Epithelial cell of esophagus (primary cell): ENCODE data around the gene RNF217.

Source experiments
- DNase-seq: peaks from one replicate; pipeline ENCODE4 v3.0.0; 2010; ENCODE audit warnings: low read depth
- H3K4me3 ChIP-seq: 2 replicates; pipeline ENCODE4 v1.5.1; 2011; ENCODE audit warnings: mild to moderate bottlenecking, low read length, control low read depth
- CTCF ChIP-seq: IDR thresholded peaks from 2 replicates; pipeline ENCODE4 v1.5.1; 2011; ENCODE audit warnings: low read depth, mild to moderate bottlenecking, low read length, control low read depth, inconsistent platforms; ENCODE audit not compliant: insufficient read depth; ENCODE audit errors: missing control alignments

RNF217 gene

DNA sequence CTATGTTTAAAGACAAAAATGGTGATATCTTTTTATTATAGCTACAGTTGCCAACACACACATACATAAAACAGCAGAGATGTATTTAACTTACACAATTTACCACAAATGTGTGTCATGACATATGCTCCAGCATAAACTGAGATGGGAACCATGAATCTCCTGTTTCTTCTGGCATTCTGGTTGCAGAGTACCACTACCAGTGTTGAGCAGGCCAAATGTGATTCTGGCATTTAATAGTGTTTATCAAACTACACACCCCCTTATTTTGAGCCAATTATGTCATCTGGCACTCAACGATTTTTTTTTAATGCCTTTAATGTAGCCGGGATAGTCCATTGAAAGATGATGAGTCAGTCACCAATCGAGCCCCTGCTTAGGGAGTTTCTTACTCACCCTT is 132.3 kb downstream of the RNF217 start:
- DNase-seq = peak; percentile 58
- H3K4me3 ChIP-seq = no peak overlapping the region
- TF ChIP-seq CTCF = no peak

- no peak overlapping the region for H3K4me3 ChIP-seq
- peak; percentile 68 for DNase-seq
- no peak for TF ChIP-seq CTCF
Measured at GRCh38 chr6:125095580-125096301, 133.5 kb downstream of the RNF217 start.

GRCh38 chr6:125097186-125097585 is 134.9 kb downstream of the RNF217 start:
- no peak for TF ChIP-seq CTCF
- no peak overlapping the region for H3K4me3 ChIP-seq
- DNase-seq = no peak

- DNase-seq = no peak
- no peak overlapping the region for H3K4me3 ChIP-seq
- TF ChIP-seq CTCF = no peak
Measured at GRCh38 chr6:125098253-125098652, 136.0 kb downstream of the RNF217 start.

DNA sequence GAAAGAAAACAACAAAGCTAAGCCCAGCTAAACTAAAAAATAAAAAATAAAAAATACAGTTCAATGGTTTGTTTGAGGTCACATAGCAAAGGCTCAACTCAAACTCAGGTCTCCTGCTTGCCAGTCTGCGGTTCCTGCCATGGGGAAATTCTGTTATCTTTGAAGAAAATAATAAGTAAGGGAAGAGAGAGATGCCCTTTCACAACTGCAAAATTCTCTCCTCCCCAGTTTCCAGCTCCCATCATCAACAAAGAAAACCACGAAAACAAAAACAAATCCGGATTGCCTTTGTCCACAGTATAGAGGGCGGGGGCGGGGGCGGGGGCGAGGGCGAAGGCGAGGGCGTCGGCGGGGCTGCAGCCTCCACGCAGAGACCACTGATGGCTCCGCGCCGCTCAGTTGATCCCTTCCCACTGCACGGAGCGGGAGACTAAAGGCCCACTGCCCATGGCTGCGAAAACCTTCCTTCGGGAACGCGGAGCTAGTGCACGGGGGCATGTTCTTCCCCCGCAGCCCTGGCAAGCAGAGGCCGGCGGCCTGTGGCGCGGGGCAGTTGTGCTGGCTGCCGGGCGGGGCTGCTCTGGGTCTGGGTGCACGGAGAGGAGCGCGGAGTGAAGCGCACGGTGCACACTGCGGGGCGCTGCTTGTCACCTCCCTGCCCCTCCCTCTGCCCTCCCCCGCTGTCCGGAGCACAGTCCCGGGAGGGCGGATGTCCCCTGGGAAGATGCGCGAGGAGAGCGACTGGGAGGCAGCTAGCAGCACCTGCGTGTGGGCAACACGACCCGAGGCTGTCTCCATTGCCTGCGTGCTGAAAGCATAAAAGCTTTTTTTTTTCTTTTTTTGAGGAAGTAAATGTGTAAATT is 137.2 kb downstream of the RNF217 start:
- H3K4me3 ChIP-seq = peak overlapping the region; percentile 51
- DNase-seq = peak; percentile 41
- no peak for TF ChIP-seq CTCF

DNA sequence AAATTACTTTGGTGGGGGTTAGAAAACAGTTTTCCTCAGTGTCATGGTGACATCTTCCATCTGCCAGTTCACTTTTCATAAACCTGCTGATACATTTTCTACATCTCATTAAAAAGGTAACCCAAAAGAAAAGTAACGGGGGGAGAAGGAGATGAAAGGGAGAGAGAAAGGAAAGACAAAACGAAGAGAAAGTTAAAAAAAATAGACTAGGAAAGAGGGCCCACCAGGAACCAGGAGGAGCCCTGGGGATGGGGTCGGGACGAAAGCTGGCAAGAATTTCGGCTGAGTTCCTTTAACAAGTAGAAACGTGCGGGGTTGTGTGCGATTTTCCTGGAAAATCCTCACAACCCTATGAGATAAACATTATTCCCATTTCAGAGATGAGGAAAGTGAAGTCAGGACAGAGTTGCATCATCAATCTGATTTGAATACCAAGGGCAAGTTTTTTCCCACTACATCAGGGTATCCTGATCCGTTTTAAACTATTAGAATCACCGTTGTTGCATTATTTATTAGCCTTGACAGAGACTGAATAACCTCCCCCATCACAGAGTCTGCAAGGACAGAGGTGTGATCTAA is 137.9 kb downstream of the RNF217 start:
- no peak for DNase-seq
- TF ChIP-seq CTCF = no peak
- peak overlapping the region; percentile 51 for H3K4me3 ChIP-seq
